GM18867 (cell line): ENCODE measurements around the gene SART3.
"Not testable (repeated sequence)": the region's sequence is repeated elsewhere in the genome, so short reads cannot be mapped to it uniquely, and the experiment has no call there.

Experiments
- ATAC-seq: cut with Tn5 transposase; IDR thresholded peaks from one replicate; pipeline ENCODE4 v1.9.1; 2021; ENCODE audit warnings: mild to moderate bottlenecking, moderate library complexity; ENCODE audit not compliant: unreplicated experiment

SART3 gene

GRCh38 chr12:108597559-108598471 lies 36.8 kb upstream of the SART3 start, which contains the start of gene TMEM119:
TMEM119 (minus strand) TSS chr12:108598084; CDS start chr12:108592383, 5,701 bp downstream.
- no peak for ATAC-seq

- no peak for ATAC-seq
Measured at GRCh38 chr12:108596854-108597558, 36.0 kb upstream of the SART3 start.

GRCh38 chr12:108595711-108596647 lies 35.0 kb upstream of the SART3 start:
- ATAC-seq = no peak

- no peak for ATAC-seq
Measured at GRCh38 chr12:108594960-108595710, 34.2 kb upstream of the SART3 start.

- no peak for ATAC-seq
Measured at GRCh38 chr12:108594323-108594903, 33.4 kb upstream of the SART3 start.

- ATAC-seq = no peak
Measured at GRCh38 chr12:108592033-108592909, 31.3 kb upstream of the SART3 start.

- no peak for ATAC-seq
Measured at GRCh38 chr12:108591267-108591980, 30.5 kb upstream of the SART3 start.

GRCh38 chr12:108590463-108590862 lies 29.5 kb upstream of the SART3 start:
- not testable (repeated sequence) for ATAC-seq

GRCh38 chr12:108589840-108590229 lies 28.9 kb upstream of the SART3 start:
- no peak for ATAC-seq

- ATAC-seq = no peak
Measured at GRCh38 chr12:108589028-108589839, 28.3 kb upstream of the SART3 start.

- ATAC-seq = no peak
Measured at GRCh38 chr12:108587826-108588225, 26.9 kb upstream of the SART3 start.

- ATAC-seq = no peak
Measured at GRCh38 chr12:108586306-108586705, 25.3 kb upstream of the SART3 start.

GRCh38 chr12:108585864-108586263 lies 24.9 kb upstream of the SART3 start:
- no peak for ATAC-seq

GRCh38 chr12:108584456-108585065 lies 23.6 kb upstream of the SART3 start:
- ATAC-seq = no peak

GRCh38 chr12:108583991-108584390 lies 23.0 kb upstream of the SART3 start:
- ATAC-seq = no peak

- ATAC-seq = no peak
Measured at GRCh38 chr12:108582978-108583770, 22.2 kb upstream of the SART3 start.
